Heart left ventricle (tissue), 13 donors: ENCODE results near the gene SOX3.

Experiments used
- CTCF ChIP-seq, 12 donors: fragments of 200-600 bp; sonication (generic) in 4 of 12; IDR thresholded peaks; one replicate each; pipeline versions ENCODE4 v1.5.0 to v1.8.0; 2018 to 2022; ENCODE audit warnings: antibody characterized with exemption in 12 of 12, mild to moderate bottlenecking in 5 of 12
- POLR2A ChIP-seq, 2 donors: fragments of 450-650 bp; IDR thresholded peaks; one replicate each; pipeline ENCODE4 v1.6.1; 2017; ENCODE audit warnings: antibody characterized with exemption in 2 of 2, mild to moderate bottlenecking in 2 of 2, moderate library complexity in 2 of 2
- donor health status: ischemic (EF 13 %, LVEDD 7.1; RV severe dilation, severe dysfunction).
- donor health status: DM: no; HTN: yes; CAD: no.
- donor health status: DM: no; HTN: no; CAD: no.
- donor health status: ischemic (EF 25% LVEDD 6.9; RV normal size, moderate dysfunction).
- donor health status: ischemic (EF 25% LVEDD 5.7; RV mildly dilated, moderate dysfunction).
- donor health status: ischemic (EF 35%, LVEDD 5.7; RV mildly dilated, moderate dysfunction).
- donor health status: nonischemic (EF 11% LVEDD 7.7; RV severe dilation, severe dysfunction).
- donor health status: DM: yes; HTN: yes; CAD: no.
- donor health status: PGD.
- donor health status: ischemic (EF 29% LVEDD 5.4; RV normal size, mild dysfunction).
- donor health status: nonischemic (EF 23%, LVEDD 6.1; RV moderate dilation, normal function).

GRCh38 chrX:140504371-140505324, at the start of gene SOX3:
- TF ChIP-seq CTCF (IDR thresholded peaks at IDR 0.05) (no peak), POLR2A (IDR thresholded peaks at IDR 0.05) (no peak)
